SK-N-SH (cell line): Measurements from ENCODE around the gene ART1. TPM values are rescaled to one million over a fixed set of nuclear protein-coding genes. Genes with fewer than 3 reads are reported as not detected.

Experiments used
- CTCF ChIA-PET: fragments of 300-600, 350-600 bp; formaldehyde crosslinking; extraction: SDS; loops from one replicate; lab custom pipeline; 2021; lab: Yijun Ruan, JAX
- POLR2A ChIA-PET: fragments of 350-600 bp; sonication (Branson Sonifier 250); formaldehyde crosslinking; extraction: SDS; loops from one replicate; lab custom pipeline; 2020; ENCODE audit warnings: antibody characterized with exemption, inconsistent platforms; lab: Yijun Ruan, JAX
- DNase-seq: peaks from one replicate; pipeline ENCODE4 v3.0.0; 2012
- H2AFZ ChIP-seq: fragments of 200-600 bp; sonication (generic); 2 replicates; pipeline ENCODE4 v1.8.1; 2016; ENCODE audit warnings: antibody characterized with exemption, mild to moderate bottlenecking, low read depth
- H3F3A ChIP-seq: fragments of 200-600 bp; sonication (generic); replicated peaks from 2 replicates; pipeline ENCODE3; 2016; ENCODE audit warnings: antibody characterized with exemption, mild to moderate bottlenecking; ENCODE audit not compliant: insufficient read depth
- H3K27ac ChIP-seq, 2 experiments: fragments of 200-500 bp in 1 of 2; fragments of 200-600 bp in 1 of 2; sonication (Bioruptor generic) in 1 of 2; sonication (generic), shearing (Covaris generic) in 1 of 2; 2 replicates each; pipeline versions ENCODE4 v1.5.1 to v1.6.1; 2014 to 2016; ENCODE audit warnings: low read depth in 2 of 2, inconsistent platforms in 1 of 2, low read length in 1 of 2, mild to moderate bottlenecking in 1 of 2, mixed read lengths in 1 of 2
- H3K27me3 ChIP-seq: fragments of 200-600 bp; sonication (generic), shearing (Covaris generic); 2 replicates; pipeline ENCODE4 v1.6.1; 2016; ENCODE audit warnings: mixed run types; ENCODE audit not compliant: insufficient read depth
- H3K36me3 ChIP-seq, 2 experiments: fragments of 200-500 bp in 1 of 2; fragments of 200-600 bp in 1 of 2; sonication (Bioruptor generic) in 1 of 2; sonication (generic) in 1 of 2; replicated peaks in 1 of 2; 2 replicates each; pipeline versions ENCODE3 to v1.5.1; 2014 to 2016; ENCODE audit warnings: low read length in 1 of 2, mild to moderate bottlenecking in 1 of 2; ENCODE audit not compliant: insufficient read depth in 2 of 2, control insufficient read depth in 1 of 2
- H3K4me1 ChIP-seq, 2 experiments: fragments of 200-500 bp in 1 of 2; fragments of 200-600 bp in 1 of 2; sonication (Bioruptor generic) in 1 of 2; sonication (generic), shearing (Covaris generic) in 1 of 2; 2 replicates each; pipeline versions ENCODE4 v1.5.1 to v1.6.1; 2014 to 2016; ENCODE audit warnings: low read depth in 1 of 2, low read length in 1 of 2, mixed run types in 1 of 2; ENCODE audit not compliant: insufficient read depth in 2 of 2, control insufficient read depth in 1 of 2
- H3K4me2 ChIP-seq: fragments of 200-600 bp; sonication (generic), shearing (Covaris generic); 2 replicates; pipeline ENCODE4 v1.6.1; 2017; ENCODE audit warnings: mixed run types
- H3K4me3 ChIP-seq, 2 experiments: fragments of 200-500 bp in 1 of 2; fragments of 200-600 bp in 1 of 2; sonication (Bioruptor generic) in 1 of 2; sonication (generic), shearing (Covaris generic) in 1 of 2; 2 replicates each; pipeline versions ENCODE4 v1.5.1 to v1.8.1; 2014 to 2016; ENCODE audit warnings: low read depth in 2 of 2, inconsistent platforms in 1 of 2, low read length in 1 of 2, mild to moderate bottlenecking in 1 of 2, mixed read lengths in 1 of 2, moderate library complexity in 1 of 2
- H3K79me2 ChIP-seq: fragments of 200-600 bp; sonication (generic); 2 replicates; pipeline ENCODE4 v1.8.1; 2017; ENCODE audit warnings: mild to moderate bottlenecking; ENCODE audit not compliant: insufficient read depth
- H3K9ac ChIP-seq: fragments of 200-600 bp; sonication (generic); 2 replicates; pipeline ENCODE4 v1.6.1; 2017; ENCODE audit warnings: mixed run types
- H3K9me2 ChIP-seq: fragments of 200-600 bp; sonication (generic); 2 replicates; pipeline ENCODE4 v1.6.1; 2017; ENCODE audit warnings: mixed run types
- H3K9me3 ChIP-seq: fragments of 200-600 bp; sonication (generic); 2 replicates; pipeline ENCODE4 v1.6.1; 2017; ENCODE audit warnings: mixed run types, mild to moderate bottlenecking, moderate library complexity
- H4K20me1 ChIP-seq: fragments of 200-600 bp; sonication (generic); 2 replicates; pipeline ENCODE4 v1.6.1; 2017; ENCODE audit warnings: mild to moderate bottlenecking, mixed run types; ENCODE audit not compliant: insufficient read depth
- ELF1 ChIP-seq: IDR thresholded peaks from 2 replicates; pipeline ENCODE4 v1.4.0; 2012
- EP300 ChIP-seq, 2 experiments: IDR thresholded peaks; 2 replicates each; pipeline versions ENCODE4 v1.4.0 to v1.6.1; 2012; ENCODE audit warnings: borderline replicate concordance in 1 of 2, low read depth in 1 of 2, low read length in 1 of 2
- EZH2phosphoT487 ChIP-seq: fragments of 200-600 bp; sonication (generic); IDR thresholded peaks from 2 replicates; pipeline ENCODE4 v1.6.1; 2017; ENCODE audit warnings: low read depth, mixed run types, mild to moderate bottlenecking, antibody characterized with exemption, moderate library complexity, borderline replicate concordance
- FOSL2 ChIP-seq: IDR thresholded peaks from 2 replicates; pipeline ENCODE4 v1.4.0; 2012; ENCODE audit warnings: low read depth, mild to moderate bottlenecking, moderate library complexity, borderline replicate concordance
- FOXM1 ChIP-seq: IDR thresholded peaks from 2 replicates; pipeline ENCODE4 v1.4.0; 2012; ENCODE audit warnings: low read depth, mild to moderate bottlenecking
- GABPA ChIP-seq: IDR thresholded peaks from 2 replicates; pipeline ENCODE4 v1.4.0; 2012; ENCODE audit warnings: low read depth, mild to moderate bottlenecking
- GATA2 ChIP-seq: sonication (generic); formaldehyde crosslinking; IDR thresholded peaks from 2 replicates; pipeline ENCODE4 v1.5.0; 2020; ENCODE audit warnings: mild to moderate bottlenecking, missing genetic modification reagents
- MEF2A ChIP-seq: IDR thresholded peaks from 2 replicates; pipeline ENCODE4 v1.4.0; 2012; ENCODE audit warnings: low read depth, borderline replicate concordance
- MXI1 ChIP-seq: IDR thresholded peaks from 2 replicates; pipeline ENCODE4 v1.6.1; 2012; ENCODE audit warnings: mild to moderate bottlenecking, low read depth, low read length, improper control_type of control experiment
- NFIC ChIP-seq: IDR thresholded peaks from 2 replicates; pipeline ENCODE4 v1.4.0; 2012; ENCODE audit warnings: borderline replicate concordance
- RAD21 ChIP-seq: IDR thresholded peaks from 2 replicates; pipeline ENCODE4 v1.6.1; 2012; ENCODE audit warnings: mild to moderate bottlenecking, low read length
- RXRA ChIP-seq: IDR thresholded peaks from 2 replicates; pipeline ENCODE4 v1.4.0; 2012; ENCODE audit warnings: low read depth, mild to moderate bottlenecking, borderline replicate concordance
- SIN3A ChIP-seq: IDR thresholded peaks from 2 replicates; pipeline ENCODE4 v1.6.1; 2012; ENCODE audit warnings: low read depth, mild to moderate bottlenecking, low read length, moderate library complexity, borderline replicate concordance
- SMC3 ChIP-seq: IDR thresholded peaks from 2 replicates; pipeline ENCODE4 v1.6.1; 2012; ENCODE audit warnings: low read depth, low read length, improper control_type of control experiment
- YY1 ChIP-seq: IDR thresholded peaks from 2 replicates; pipeline ENCODE4 v1.4.0; 2012; ENCODE audit warnings: low read depth, mild to moderate bottlenecking
- WGBS: methylation state at CpG from one replicate; pipeline ENCODE4 v1.1.6; 2017; ENCODE audit warnings: low lambda C conversion rate; 5-methylcytosine and 5-hydroxymethylcytosine counted together
- polyA plus RNA-seq, 3 experiments: library from polyadenylated mRNA; depleted of rRNA; stranded (reverse); fragments of >200 nt; gene quantifications; 2 replicates each; pipeline ENCODE4 v1.2.3, GENCODE V29; 2012

Gene ART1
- polyA plus RNA-seq, 1 of the 3 experiments (the other 2 are of a cell fraction) = not detected

GRCh38 chr11:3604167-3604566 is 40.8 kb upstream of the ART1 start:
- H3K36me3 ChIP-seq = no peaks in the 10 kb centered on the region
- POLR2A ChIA-PET = no interaction called here
- TF ChIP-seq MEF2A (no peak), ELF1 (no peak), EP300 (IDR thresholded peaks at IDR 0.05; ENCODE audit: borderline replicate concordance in 1 of 2, low read depth in 1 of 2, low read length in 1 of 2) (no peak), FOSL2 (no peak), RAD21 (no peak), MXI1 (no peak), GABPA (no peak), EZH2phosphoT487 (no peak), SIN3A (no peak), GATA2 (CRISPR knock-in tag) (no peak), NFIC (no peak), YY1 (no peak)
- TF ChIP-seq, all 33 proteins: peak for 0
- WGBS = 16% methylated on average over 3 of the region's 3 CpGs
- H3K79me2 ChIP-seq = no peaks in the 10 kb centered on the region
- H4K20me1 ChIP-seq = no peaks in the 10 kb centered on the region
- H3K4me1 ChIP-seq = no peaks in the 10 kb centered on the region
- no peak overlapping the region for H3K4me2 ChIP-seq
- H3K9me3 ChIP-seq = no peaks in the 10 kb centered on the region
- H3K9me2 ChIP-seq = no peaks in the 10 kb centered on the region
- no peak overlapping the region for H3K9ac ChIP-seq
- no peak for DNase-seq
- H3K4me3 ChIP-seq = no peak overlapping the region
- CTCF ChIA-PET = interaction anchor here (1.2 kb wide), 1 partner anchor 10 kb away, joined by 3 read pairs; no protein-coding TSS in a partner anchor
- H3F3A ChIP-seq = no peaks in the 10 kb centered on the region
- no peaks in the 10 kb centered on the region for H3K27me3 ChIP-seq
- H3K27ac ChIP-seq = no peak overlapping the region
- H2AFZ ChIP-seq = no peak overlapping the region

GRCh38 chr11:3605283-3605662 is 39.7 kb upstream of the ART1 start:
- Histone ChIP-seq H3K9ac (no peak overlapping the region), H3K36me3 (no peaks in the 10 kb centered on the region), H3K79me2 (no peaks in the 10 kb centered on the region), H2AFZ (no peak overlapping the region), H3K4me2 (no peak overlapping the region), H3K9me3 (no peaks in the 10 kb centered on the region), H3K9me2 (no peaks in the 10 kb centered on the region), H3F3A (no peaks in the 10 kb centered on the region)
- WGBS = 75% methylated on average over 3 of the region's 3 CpGs
- POLR2A ChIA-PET = no interaction called here
- TF ChIP-seq MEF2A (no peak), MXI1 (no peak), RXRA (no peak), FOXM1 (no peak), NFIC (no peak), FOSL2 (no peak), SMC3 (no peak), ELF1 (no peak), RAD21 (no peak), GATA2 (CRISPR knock-in tag) (no peak), GABPA (no peak)
- TF ChIP-seq, all 33 proteins: peak for 0
- DNase-seq = no peak
- H3K27me3 ChIP-seq = no peaks in the 10 kb centered on the region
- no peaks in the 10 kb centered on the region for H3K4me1 ChIP-seq
- no peak overlapping the region for H3K27ac ChIP-seq
- CTCF ChIA-PET = interaction anchor here (1.2 kb wide), 1 partner anchor 9 kb away, joined by 3 read pairs; no protein-coding TSS in a partner anchor
- H4K20me1 ChIP-seq = no peaks in the 10 kb centered on the region
- no peak overlapping the region for H3K4me3 ChIP-seq
